Neural cell (in vitro differentiated cells): ENCODE results near the gene ZSCAN5A. TPM values are rescaled to one million over a fixed set of nuclear protein-coding genes. Genes with fewer than 3 reads are reported as not detected.

Experiments used
- H2AFZ ChIP-seq: fragments of 200-600, 300-800 bp; sonication (generic), shearing (Covaris generic); 2 replicates; pipeline ENCODE4 v1.6.0; 2014; ENCODE audit warnings: low read depth, mild to moderate bottlenecking, antibody characterized with exemption, low read length, moderate library complexity
- H3F3A ChIP-seq: fragments of 200-600 bp; shearing (Covaris generic); 2 replicates; pipeline ENCODE4 v1.6.1; 2016; ENCODE audit warnings: mild to moderate bottlenecking, moderate library complexity, mixed read lengths, antibody characterized with exemption, low read length; ENCODE audit not compliant: insufficient read depth, poor library complexity, severe bottlenecking
- H3K27ac ChIP-seq: fragments of 200-600, 300-800 bp; sonication (generic), shearing (Covaris generic); 2 replicates; pipeline ENCODE4 v1.5.1; 2014; ENCODE audit warnings: mild to moderate bottlenecking, low read length, moderate library complexity
- H3K27me3 ChIP-seq: fragments of 300-800, 200-600 bp; sonication (generic), shearing (Covaris generic); 2 replicates; pipeline ENCODE4 v1.6.0; 2014; ENCODE audit warnings: mild to moderate bottlenecking, low read depth, low read length, moderate library complexity; ENCODE audit not compliant: insufficient read depth
- H3K36me3 ChIP-seq: fragments of 300-800, 200-600 bp; sonication (generic), shearing (Covaris generic); 2 replicates; pipeline ENCODE4 v1.5.1; 2014; ENCODE audit warnings: mild to moderate bottlenecking, antibody characterized with exemption, low read length, moderate library complexity; ENCODE audit not compliant: insufficient read depth
- H3K4me2 ChIP-seq: fragments of 300-800, 200-600 bp; sonication (generic), shearing (Covaris generic); 2 replicates; pipeline ENCODE4 v1.6.0; 2014; ENCODE audit warnings: mild to moderate bottlenecking, low read length
- H3K4me3 ChIP-seq: fragments of 300-800, 200-600 bp; sonication (generic), shearing (Covaris generic); 2 replicates; pipeline ENCODE4 v1.5.1; 2014; ENCODE audit warnings: mild to moderate bottlenecking, low read length, moderate library complexity
- H3K79me2 ChIP-seq: fragments of 200-600 bp; shearing (Covaris generic); replicated peaks from 2 replicates; pipeline ENCODE4 v1.6.0; 2014; ENCODE audit warnings: mild to moderate bottlenecking, low read length, moderate library complexity; ENCODE audit not compliant: insufficient read depth
- H3K9ac ChIP-seq: fragments of 300-800, 200-600 bp; sonication (generic), shearing (Covaris generic); 2 replicates; pipeline ENCODE4 v1.6.1; 2016; ENCODE audit warnings: mild to moderate bottlenecking, low read length, mixed read lengths
- H3K9me2 ChIP-seq: fragments of 200-600 bp; shearing (Covaris generic); 2 replicates; pipeline ENCODE4 v1.6.1; 2016; ENCODE audit warnings: mild to moderate bottlenecking, low read length, mixed read lengths; ENCODE audit not compliant: insufficient read depth
- H3K9me3 ChIP-seq: fragments of 200-600, 300-800 bp; sonication (generic), shearing (Covaris generic); 2 replicates; pipeline ENCODE4 v1.6.1; 2016; ENCODE audit warnings: mild to moderate bottlenecking, mixed run types, low read length, moderate library complexity, mixed read lengths
- H4K20me1 ChIP-seq: fragments of 200-600 bp; shearing (Covaris generic); 2 replicates; pipeline ENCODE4 v1.6.1; 2016; ENCODE audit warnings: mild to moderate bottlenecking, mixed run types; ENCODE audit not compliant: insufficient read depth
- CTCF ChIP-seq: fragments of 450-650 bp; IDR thresholded peaks from 2 replicates; pipeline ENCODE4 v1.5.1; 2014; ENCODE audit warnings: antibody characterized with exemption, mild to moderate bottlenecking, moderate library complexity; ENCODE audit not compliant: poor library complexity, severe bottlenecking
- EP300 ChIP-seq: fragments of 450-650 bp; conservative IDR thresholded peaks from 2 replicates; pipeline ENCODE4 v1.6.1; 2014; ENCODE audit warnings: antibody characterized with exemption, mild to moderate bottlenecking, moderate library complexity; ENCODE audit not compliant: poor library complexity, severe bottlenecking
- EZH2 ChIP-seq: fragments of 200-600, 300-800 bp; shearing (Covaris generic), sonication (generic); IDR thresholded peaks from 2 replicates; pipeline ENCODE4 v1.6.1; 2014; ENCODE audit warnings: antibody characterized with exemption, low read length, borderline replicate concordance, mild to moderate bottlenecking; ENCODE audit not compliant: insufficient read depth, poor library complexity, severe bottlenecking
- MXI1 ChIP-seq: fragments of 450-650 bp; conservative IDR thresholded peaks from 2 replicates; pipeline ENCODE4 v1.6.1; 2014; ENCODE audit warnings: antibody characterized with exemption, mild to moderate bottlenecking; ENCODE audit not compliant: poor library complexity, severe bottlenecking
- POLR2AphosphoS5 ChIP-seq: IDR thresholded peaks from 2 replicates; pipeline ENCODE4 v1.6.1; 2012
- RAD21 ChIP-seq: fragments of 450-650 bp; conservative IDR thresholded peaks from 2 replicates; pipeline ENCODE4 v1.6.1; 2014; ENCODE audit warnings: antibody characterized with exemption, mild to moderate bottlenecking, moderate library complexity
- REST ChIP-seq: IDR thresholded peaks from 2 replicates; pipeline ENCODE4 v1.6.1; 2012; ENCODE audit warnings: borderline replicate concordance
- SMC3 ChIP-seq: fragments of 450-650 bp; conservative IDR thresholded peaks from 2 replicates; pipeline ENCODE4 v1.6.1; 2014; ENCODE audit warnings: antibody characterized with exemption, mild to moderate bottlenecking, moderate library complexity; ENCODE audit not compliant: poor library complexity
- TAF1 ChIP-seq: IDR thresholded peaks from 2 replicates; pipeline ENCODE4 v1.6.1; 2012; ENCODE audit warnings: low read depth
- polyA plus RNA-seq: library from polyadenylated mRNA; depleted of rRNA; stranded (reverse); fragments of >200 nt; gene quantifications from 2 replicates; pipeline ENCODE4 v1.2.3, GENCODE V29; 2014

Gene ZSCAN5A
- polyA plus RNA-seq, 1 donor from 2014 or later: 9.2 TPM

GRCh38 chr19:56301155-56301554, 13.5 kb downstream of the ZSCAN5A start:
- no peak overlapping the region for H3K9ac ChIP-seq
- TF ChIP-seq TAF1: no peak
- TF ChIP-seq SMC3: no peak
- no peak for TF ChIP-seq EP300
- TF ChIP-seq REST: no peak
- TF ChIP-seq EZH2: no peak
- TF ChIP-seq POLR2AphosphoS5: no peak
- no peak for TF ChIP-seq MXI1
- no peak for TF ChIP-seq RAD21
- TF ChIP-seq CTCF: no peak
- H3K27ac ChIP-seq: no peak overlapping the region
- H3K9me3 ChIP-seq: no peaks in the 10 kb centered on the region
- H3K27me3 ChIP-seq: no peaks in the 10 kb centered on the region
- H3K9me2 ChIP-seq: no peaks in the 10 kb centered on the region
- H3K36me3 ChIP-seq: no peaks in the 10 kb centered on the region
- no peaks in the 10 kb centered on the region for H3K79me2 ChIP-seq
- H3F3A ChIP-seq: no peaks in the 10 kb centered on the region
- no peak overlapping the region for H3K4me2 ChIP-seq
- H2AFZ ChIP-seq: no peak overlapping the region
- no peak overlapping the region for H3K4me3 ChIP-seq
- H4K20me1 ChIP-seq: no peaks in the 10 kb centered on the region

GRCh38 chr19:56299688-56300087, 15.0 kb downstream of the ZSCAN5A start:
- Histone ChIP-seq H2AFZ (no peak overlapping the region), H3K27me3 (no peaks in the 10 kb centered on the region), H3F3A (no peaks in the 10 kb centered on the region), H4K20me1 (no peaks in the 10 kb centered on the region), H3K9ac (no peak overlapping the region), H3K9me2 (no peaks in the 10 kb centered on the region), H3K4me2 (no peak overlapping the region), H3K4me3 (no peak overlapping the region), H3K79me2 (no peaks in the 10 kb centered on the region), H3K9me3 (no peaks in the 10 kb centered on the region), H3K27ac (no peak overlapping the region), H3K36me3 (no peaks in the 10 kb centered on the region)
- no peak for TF ChIP-seq POLR2AphosphoS5
- TF ChIP-seq CTCF: no peak
- TF ChIP-seq REST: no peak
- TF ChIP-seq RAD21: no peak
- TF ChIP-seq TAF1: no peak
- no peak for TF ChIP-seq SMC3
- TF ChIP-seq MXI1: no peak
